Hematopoietic multipotent progenitor cell (in vitro differentiated cells): ENCODE results near the gene GGTLC1. TPM values are rescaled to one million over a fixed set of nuclear protein-coding genes. Genes with fewer than 3 reads are reported as not detected.

Source experiments
- DNase-seq, 3 donors: peaks; one replicate each; pipeline ENCODE4 v3.0.0-alpha.2; 2011 to 2015; ENCODE audit warnings: low read depth in 2 of 3, low spot score in 2 of 3
- small RNA-seq: library from RNA; depleted of rRNA; stranded (forward); fragments of <200 nt; gene quantifications from one replicate; pipeline ENCODE3, GENCODE V24; 2012
- total RNA-seq: library from RNA; depleted of rRNA; stranded (reverse); fragments of >200 nt; gene quantifications from one replicate; pipeline ENCODE4 v1.2.3, GENCODE V29; 2012

The GGTLC1 gene
- total RNA-seq, 1 donor: not detected

GRCh38 chr20:23966927-23967615 is 21.5 kb downstream of the GGTLC1 start:
- DNase-seq: no peak

- DNase-seq: no peak
These were observed 22.3 kb downstream of the GGTLC1 start for GRCh38 chr20:23966298-23966697.

- DNase-seq: no peak
These were observed 24.6 kb downstream of the GGTLC1 start for GRCh38 chr20:23963941-23964340.

- DNase-seq: no peak
These were observed 26.3 kb downstream of the GGTLC1 start for GRCh38 chr20:23962272-23962671.

- DNase-seq: no peak
These were observed 29.5 kb downstream of the GGTLC1 start for GRCh38 chr20:23959054-23959453.

GRCh38 chr20:23955896-23956295 is 32.7 kb downstream of the GGTLC1 start:
- DNase-seq: peak in 2 of 3 donors; percentile 3 to 55

GRCh38 chr20:23954008-23954745 is 34.4 kb downstream of the GGTLC1 start:
- DNase-seq: no peak

GRCh38 chr20:23946206-23946605 is 42.4 kb downstream of the GGTLC1 start:
- DNase-seq: no peak

GRCh38 chr20:23943304-23943703 is 45.3 kb downstream of the GGTLC1 start:
- DNase-seq: no peak

- no peak for DNase-seq
These were observed 48.9 kb downstream of the GGTLC1 start for GRCh38 chr20:23939641-23940040.

GRCh38 chr20:23939063-23939462 is 49.5 kb downstream of the GGTLC1 start:
- no peak for DNase-seq

GRCh38 chr20:23938118-23938438 is 50.5 kb downstream of the GGTLC1 start:
- DNase-seq: no peak

- DNase-seq: peak; percentile 37 to 72 (median 50)
These were observed 51.1 kb downstream of the GGTLC1 start for GRCh38 chr20:23937303-23938117.

Small RNA genes lying within 50 kb of the gene (small RNA-seq; reads per million reads assigned to genes)
- not detected for gene AL133466.1

Other genes with a start within 250 kb of the GGTLC1 start
- gene CST1, start 237.8 kb downstream of the GGTLC1 start, total RNA-seq: not detected
- gene CST2, start 162.1 kb downstream of the GGTLC1 start, total RNA-seq: not detected
- not detected for gene CST5, start 109.0 kb downstream of the GGTLC1 start, total RNA-seq